Femur (tissue), 1 donor: ENCODE measurements around the gene DPP6.

Experiments
- DNase-seq: peaks from one replicate; pipeline ENCODE4 v3.0.0-alpha.2; 2017

The DPP6 gene

DNA sequence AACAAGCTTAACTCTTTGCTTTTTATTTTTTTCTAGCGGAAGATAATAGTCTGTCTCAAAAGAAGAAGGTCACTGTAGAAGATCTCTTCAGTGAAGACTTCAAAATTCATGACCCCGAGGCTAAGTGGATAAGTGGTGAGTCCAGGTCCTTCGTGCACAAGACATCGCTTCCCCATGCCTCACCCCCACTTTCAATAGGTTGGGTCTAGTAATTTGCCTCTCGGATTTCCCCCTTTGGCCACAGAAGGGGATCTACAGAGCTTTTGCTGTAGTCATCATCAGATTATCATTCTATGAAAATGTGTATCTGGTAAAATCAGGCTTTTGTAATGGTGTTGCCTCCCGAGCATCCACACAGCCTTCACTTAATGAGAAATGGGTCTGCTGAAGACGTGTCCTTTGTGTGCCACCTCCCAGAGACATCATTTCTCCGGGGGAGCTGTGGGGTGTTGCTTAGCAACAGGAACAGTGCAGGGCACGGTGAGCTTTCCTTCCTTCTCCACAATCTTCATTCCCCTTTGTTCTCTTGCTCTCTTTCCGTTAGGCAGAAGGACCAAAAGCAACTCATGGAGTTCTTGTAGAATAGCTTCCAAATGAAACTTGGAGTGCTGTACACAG lies 422.8 kb downstream of the DPP6 start:
- DNase-seq: no peak

DNA sequence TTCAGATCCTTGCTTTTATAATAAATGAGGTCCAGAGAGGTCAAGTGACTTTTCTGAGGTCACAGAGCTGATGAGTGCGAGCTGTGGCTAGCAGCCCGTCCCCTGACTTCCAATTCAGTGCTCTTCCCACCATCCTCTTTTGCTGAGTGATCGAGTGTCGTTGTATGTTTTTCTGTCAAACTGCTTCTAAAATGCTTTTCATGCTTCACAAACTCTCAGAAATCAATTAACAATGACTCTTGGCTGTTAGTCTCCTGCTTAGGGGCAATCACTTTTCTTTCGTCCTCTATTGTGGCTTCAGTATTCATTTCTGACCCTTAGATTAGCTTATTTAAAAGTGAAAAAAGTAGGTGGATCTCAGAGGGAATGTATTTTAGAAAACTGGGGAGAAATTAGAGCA lies 423.7 kb downstream of the DPP6 start:
- DNase-seq: no peak

GRCh38 chr7:154480817-154481216 lies 428.6 kb downstream of the DPP6 start:
- DNase-seq: no peak

DNA sequence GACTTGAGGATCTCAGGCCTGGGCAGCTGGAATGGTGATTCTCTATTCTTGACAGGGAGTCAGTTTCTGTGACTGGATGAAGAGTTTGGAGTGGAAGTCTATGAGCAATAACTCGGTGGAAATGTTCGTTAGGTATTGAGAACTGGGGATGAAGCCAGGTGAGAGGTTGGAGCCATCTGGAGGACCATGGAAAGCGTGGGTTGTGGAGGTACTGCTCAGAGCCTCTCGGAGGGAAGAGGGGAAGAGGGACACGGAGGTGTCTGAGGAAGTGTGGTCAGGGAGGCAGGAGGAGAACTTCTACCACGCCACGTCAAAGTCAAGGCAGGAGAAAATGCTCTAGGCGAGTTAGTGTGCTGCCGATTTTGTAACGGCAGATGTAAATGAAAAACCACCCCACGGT lies 430.7 kb downstream of the DPP6 start:
- DNase-seq: no peak

GRCh38 chr7:154484406-154484805 lies 432.2 kb downstream of the DPP6 start:
- no peak for DNase-seq

DNA sequence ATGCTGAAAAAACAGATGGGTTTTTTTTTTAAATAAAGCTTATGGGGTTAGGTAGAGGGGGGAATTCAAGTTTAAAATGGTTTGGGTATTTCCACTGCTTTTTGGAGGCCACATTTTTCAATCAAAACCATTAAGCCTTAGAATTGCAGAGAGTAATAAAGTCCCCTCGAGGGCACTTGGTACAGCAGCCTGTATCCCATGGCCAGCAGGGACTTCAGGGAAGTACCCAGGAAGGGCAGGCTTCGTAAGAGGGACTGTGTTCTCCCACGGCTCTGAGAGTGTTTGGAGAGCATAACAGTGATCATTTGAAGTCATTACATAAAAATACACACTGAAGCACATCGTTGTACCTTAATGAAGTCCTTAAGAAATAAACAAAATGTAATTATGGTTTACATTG lies 432.7 kb downstream of the DPP6 start:
- DNase-seq: no peak

DNA sequence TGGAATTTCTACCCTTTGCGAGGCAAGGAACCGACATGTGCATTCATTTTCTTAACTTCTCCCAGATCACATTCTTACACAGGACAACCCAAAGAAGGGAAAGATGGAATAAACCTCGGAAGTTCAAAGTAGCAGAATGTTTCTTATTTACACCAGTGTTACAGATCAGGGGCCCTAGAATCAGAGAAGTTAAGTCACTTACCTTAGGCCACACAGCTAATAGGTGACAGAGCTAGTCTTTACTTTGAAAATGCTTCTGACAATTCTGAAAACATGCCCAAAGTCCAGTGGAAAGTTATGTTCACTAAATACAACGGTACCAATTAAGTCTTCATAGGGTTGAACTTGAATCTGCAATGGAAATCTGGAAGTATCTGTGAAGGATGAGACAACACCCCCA lies 437.7 kb downstream of the DPP6 start:
- DNase-seq: no peak

GRCh38 chr7:154493594-154493993 lies 441.4 kb downstream of the DPP6 start:
- DNase-seq: no peak

DNA sequence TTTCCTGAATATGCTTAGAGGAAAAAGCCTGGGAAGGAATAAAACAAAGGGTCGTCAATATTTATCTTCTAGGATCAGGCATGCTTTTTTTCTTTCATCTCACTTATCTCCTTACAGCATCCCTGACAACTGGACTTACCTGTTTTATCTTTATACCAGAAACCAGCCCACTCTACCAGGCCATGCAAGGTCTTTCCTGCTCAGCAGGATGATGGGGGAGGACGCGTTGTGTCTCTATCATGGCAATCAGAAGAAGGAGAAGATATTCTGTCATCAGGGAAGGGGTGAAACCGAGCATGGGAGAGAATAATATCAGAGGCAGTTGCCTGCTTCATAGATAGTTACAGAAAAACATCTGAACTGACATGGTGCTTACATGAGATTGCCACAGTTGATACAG lies 445.6 kb downstream of the DPP6 start:
- DNase-seq: no peak

DNA sequence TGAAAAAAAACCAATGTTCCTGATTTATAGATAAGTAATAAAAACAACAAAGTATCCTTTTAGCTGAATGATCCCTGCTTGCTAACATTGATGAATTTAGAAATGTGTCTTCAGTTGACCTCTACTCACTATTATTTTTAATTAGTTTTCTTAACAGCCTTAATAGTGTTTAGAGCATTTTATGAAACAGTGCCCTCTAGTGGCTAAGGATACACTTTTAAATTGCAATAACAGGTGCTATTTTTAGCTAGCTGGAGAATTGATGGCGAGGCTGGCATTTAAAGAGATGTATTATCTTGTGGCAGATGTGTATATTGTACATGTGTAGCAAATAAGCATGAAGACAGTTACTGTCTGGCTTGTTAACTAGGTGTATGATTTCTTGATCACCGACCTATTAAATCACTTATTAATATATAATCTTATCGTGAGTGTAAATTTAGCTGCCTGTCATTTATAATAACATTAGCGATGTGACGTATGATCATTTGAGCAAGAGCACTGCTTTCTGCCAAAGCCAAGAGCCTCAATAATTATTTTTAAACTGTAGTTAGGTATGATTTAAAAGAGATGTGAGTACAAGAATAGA lies 451.9 kb downstream of the DPP6 start:
- DNase-seq: no peak

DNA sequence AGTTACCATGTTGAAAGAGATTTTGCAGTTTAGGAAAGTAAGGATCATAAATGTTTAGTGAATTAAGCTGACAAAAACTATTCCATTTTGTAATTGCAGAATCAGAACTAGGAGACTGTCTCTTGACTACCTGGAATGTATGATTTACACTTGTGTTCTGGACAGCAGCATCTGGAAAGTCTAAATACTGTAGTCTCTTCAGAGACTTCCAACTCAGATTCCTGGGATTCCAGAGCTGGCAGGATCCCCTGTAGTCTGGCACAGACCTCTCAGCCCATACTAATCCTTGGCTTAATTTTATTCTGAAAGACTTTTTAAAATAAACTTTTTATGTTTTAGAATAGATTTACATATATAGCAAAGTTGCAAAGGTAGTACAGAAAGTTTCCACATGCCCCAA lies 452.7 kb downstream of the DPP6 start:
- peak; percentile 28 for DNase-seq

DNA sequence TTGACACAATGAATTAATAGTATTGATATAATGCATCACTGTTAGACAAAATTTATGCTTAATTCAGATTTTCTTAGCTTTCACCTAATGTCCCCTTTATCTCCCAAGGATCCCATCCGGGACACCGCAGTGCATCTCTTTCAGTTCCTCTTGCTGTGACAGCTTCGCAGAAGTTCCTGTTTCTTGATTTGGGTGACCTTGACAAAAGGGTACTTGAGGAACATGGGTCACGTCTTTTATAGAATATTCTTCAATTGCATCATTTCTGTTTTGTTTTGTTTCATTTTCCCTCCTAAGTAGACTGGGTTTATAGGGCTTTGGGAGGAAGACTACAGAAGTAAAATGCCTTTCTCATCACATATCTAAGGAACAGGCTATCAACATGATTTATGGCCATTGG lies 453.2 kb downstream of the DPP6 start:
- DNase-seq: no peak

- DNase-seq: no peak
These were observed 457.0 kb downstream of the DPP6 start for GRCh38 chr7:154509192-154509591.

GRCh38 chr7:154512121-154512833 lies 460.1 kb downstream of the DPP6 start:
- DNase-seq: no peak

GRCh38 chr7:154517768-154518167 lies 465.6 kb downstream of the DPP6 start:
- DNase-seq: no peak

DNA sequence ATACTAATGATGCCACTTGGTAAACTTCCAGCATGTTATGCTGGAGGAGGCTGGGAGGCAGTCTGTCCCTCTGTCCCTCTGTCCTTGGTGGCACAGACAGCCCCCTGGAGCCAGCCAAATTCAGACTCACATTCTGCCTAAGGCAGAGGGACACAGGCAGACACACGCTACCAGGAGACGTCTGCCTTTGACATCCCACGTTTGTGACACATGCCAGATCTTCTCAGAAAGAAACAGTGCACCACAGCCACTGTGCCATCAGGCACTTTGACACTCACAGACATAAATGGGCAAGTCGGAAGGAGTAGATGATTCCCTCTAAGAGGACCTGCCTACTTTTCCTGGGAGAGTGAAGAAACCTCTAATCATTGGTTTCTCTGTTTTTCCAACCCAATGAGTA lies 467.0 kb downstream of the DPP6 start:
- DNase-seq: no peak

GRCh38 chr7:154530136-154530535 lies 477.9 kb downstream of the DPP6 start:
- no peak for DNase-seq

- DNase-seq: no peak
These were observed 480.6 kb downstream of the DPP6 start for GRCh38 chr7:154532771-154533170.

GRCh38 chr7:154540596-154540995 lies 488.4 kb downstream of the DPP6 start:
- DNase-seq: no peak

DNA sequence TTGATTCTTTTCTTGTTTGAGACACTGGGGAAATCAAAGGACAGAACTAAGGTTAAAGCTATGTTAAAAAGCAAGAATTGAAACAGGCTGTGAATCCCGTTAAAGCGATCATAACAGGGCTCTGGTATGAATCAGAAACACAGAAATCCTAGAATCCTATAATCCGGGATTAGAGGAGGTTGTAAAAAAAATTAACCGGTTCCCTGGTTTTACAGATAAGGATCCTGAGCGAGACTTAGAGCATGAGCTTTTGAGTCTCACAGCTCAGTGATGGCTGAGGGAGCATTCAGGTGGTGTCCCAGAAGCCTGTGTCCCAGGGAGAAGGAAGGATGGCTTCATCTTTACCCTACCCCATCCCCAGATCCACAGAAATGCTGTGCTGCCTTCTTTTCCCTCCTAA lies 489.4 kb downstream of the DPP6 start:
- DNase-seq: no peak

DNA sequence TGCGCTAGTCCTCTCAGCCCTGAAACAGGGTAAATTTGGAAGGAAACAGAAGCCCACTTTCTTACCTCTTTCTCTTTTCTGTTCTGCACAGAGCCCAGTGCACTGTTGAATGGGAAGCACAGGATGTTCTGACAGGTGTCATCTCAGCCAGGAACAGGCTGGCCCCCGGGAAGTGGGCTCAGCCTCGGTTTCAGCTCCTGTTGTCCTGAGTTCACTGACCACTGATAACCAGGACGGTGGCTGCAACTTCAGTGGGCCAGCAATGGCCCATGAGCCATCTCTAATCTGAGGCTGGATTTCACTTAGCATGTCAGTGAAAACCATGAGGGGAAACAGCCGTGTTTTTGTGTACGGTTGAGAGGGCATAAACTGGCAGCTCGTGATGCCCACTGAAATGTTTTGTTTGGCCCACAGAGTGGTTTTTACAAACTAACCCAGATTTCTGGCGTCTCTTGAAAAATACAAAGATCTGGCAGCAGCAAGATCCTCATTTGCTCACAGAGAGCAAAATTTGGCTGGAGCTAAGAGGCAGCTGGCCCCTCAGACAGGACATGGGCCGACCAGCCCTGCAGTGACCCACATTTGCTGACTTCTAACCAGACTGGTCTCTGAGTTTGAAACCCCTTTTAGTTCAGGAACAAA lies 494.9 kb downstream of the DPP6 start:
- peak; percentile 17 for DNase-seq

- no peak for DNase-seq
These were observed 501.6 kb downstream of the DPP6 start for GRCh38 chr7:154553711-154554265.

DNA sequence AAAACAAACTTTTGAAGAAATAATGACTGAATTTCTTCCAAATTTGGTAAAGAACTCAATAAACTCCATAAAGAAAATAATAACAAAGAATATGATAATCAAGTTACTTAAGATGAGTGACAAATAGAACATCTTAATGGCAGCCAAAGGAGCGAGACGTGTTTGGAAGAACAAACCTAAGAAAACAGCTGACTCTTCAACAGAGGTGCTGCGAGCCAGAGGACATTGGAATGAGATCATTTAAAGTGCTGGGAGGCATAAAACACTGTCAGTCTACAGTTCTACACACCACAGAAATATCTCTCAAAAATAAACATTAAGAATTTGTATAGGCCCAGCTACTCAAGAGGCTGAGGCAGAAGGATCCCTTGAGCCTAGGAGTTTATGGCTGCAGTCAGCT lies 507.3 kb downstream of the DPP6 start:
- no peak for DNase-seq

- no peak for DNase-seq
These were observed 512.5 kb downstream of the DPP6 start for GRCh38 chr7:154564676-154565075.
